Activated naive CD8-positive, alpha-beta T cell treated with anti-CD3 and anti-CD28 coated beads, Interleukin-2, amount 50 U/mL, for 24 hours (primary cell): ENCODE data around the gene MKKS.

Experiments
- ATAC-seq: fragments of 150-1000 bp; cut with Tn5 transposase; one replicate; pipeline ENCODE4 v1.10.0; 2021
- DNase-seq: peaks from one replicate; pipeline ENCODE4 v3.0.0; 2021
- H3K27ac Mint-ChIP-seq: one replicate; pipeline ENCODE4 v1.8.0; 2021; ENCODE audit warnings: mild to moderate bottlenecking, mixed read lengths
- H3K27me3 Mint-ChIP-seq: one replicate; pipeline ENCODE4 v1.8.0; 2021; ENCODE audit warnings: mixed read lengths
- H3K36me3 Mint-ChIP-seq: one replicate; pipeline ENCODE4 v1.8.0; 2021; ENCODE audit warnings: low read depth, mixed read lengths
- H3K4me1 Mint-ChIP-seq: one replicate; pipeline ENCODE4 v1.8.0; 2021; ENCODE audit warnings: mixed read lengths
- H3K4me3 Mint-ChIP-seq: one replicate; pipeline ENCODE4 v1.8.0; 2021; ENCODE audit warnings: mild to moderate bottlenecking, moderate library complexity, mixed read lengths
- H3K9me3 Mint-ChIP-seq: one replicate; pipeline ENCODE4 v1.8.0; 2021; ENCODE audit warnings: mixed read lengths

Gene MKKS

DNA sequence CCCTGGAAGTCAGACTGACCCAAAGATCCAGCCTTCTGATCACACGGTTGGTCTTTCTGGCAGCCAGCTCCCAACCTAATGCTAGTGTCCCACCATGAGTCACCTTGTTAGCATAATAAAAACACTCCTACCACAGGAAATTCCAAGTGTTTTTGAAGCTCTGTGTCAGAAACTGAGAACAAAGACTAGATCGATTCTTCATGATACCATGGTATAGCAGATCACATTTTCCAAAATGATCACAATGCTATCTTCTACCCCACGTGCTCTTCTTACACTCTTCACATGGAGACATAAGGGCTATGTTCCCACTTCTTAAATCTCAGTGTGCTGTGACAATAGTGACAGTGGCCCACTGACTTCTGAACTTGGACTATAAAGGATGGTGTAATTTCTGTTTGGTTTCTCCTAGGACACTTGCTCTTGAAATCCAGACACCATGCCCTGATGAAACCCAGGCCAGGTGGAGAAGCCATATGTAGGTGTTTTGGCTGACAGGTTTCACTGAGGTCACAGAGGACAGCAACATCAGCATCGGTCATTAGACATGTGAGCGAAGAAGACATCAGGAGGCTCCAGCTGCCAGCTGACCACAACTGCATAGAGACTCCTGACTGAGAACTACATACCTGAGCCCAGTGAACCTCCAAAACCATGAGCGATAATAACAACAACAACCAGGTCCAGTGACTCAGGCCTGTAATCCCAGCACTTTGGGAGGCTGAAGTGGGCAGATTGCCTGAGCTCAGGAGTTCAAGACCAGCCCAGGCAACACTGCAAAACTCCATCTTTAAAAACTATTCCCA is 57.5 kb downstream of the MKKS start:
- DNase-seq: no peak
- Mint-ChIP-seq H3K27me3 (peaks cover 9% of the 10 kb centered on the region), H3K4me1 (peaks cover 1% of the 10 kb centered on the region), H3K27ac (no peak overlapping the region), H3K36me3 (peaks cover 3% of the 10 kb centered on the region), H3K4me3 (no peak overlapping the region), H3K9me3 (peaks cover 18% of the 10 kb centered on the region)
- ATAC-seq: no peak

DNA sequence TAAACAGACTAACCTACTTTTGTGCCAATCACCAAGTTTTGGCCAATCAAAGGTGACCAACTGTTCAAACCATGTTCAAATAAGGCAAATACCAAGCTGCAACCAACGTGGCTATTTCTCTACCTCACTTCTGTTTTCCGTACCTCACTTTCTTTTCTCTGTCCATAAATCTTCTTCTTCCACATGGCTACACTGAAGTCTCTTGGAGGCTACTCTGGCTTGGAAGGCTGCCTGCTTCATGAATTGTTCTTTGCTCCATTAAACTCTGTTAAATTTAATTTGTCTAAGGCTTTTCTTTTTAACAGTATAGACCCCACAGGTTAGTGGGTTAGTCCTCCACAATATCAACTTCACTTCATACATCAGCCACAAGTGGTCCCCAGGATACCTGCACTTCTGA is 58.8 kb downstream of the MKKS start:
- H3K36me3 Mint-ChIP-seq: peaks cover 3% of the 10 kb centered on the region
- peaks cover 2% of the 10 kb centered on the region for H3K4me1 Mint-ChIP-seq
- no peak overlapping the region for H3K27ac Mint-ChIP-seq
- peaks cover 18% of the 10 kb centered on the region for H3K9me3 Mint-ChIP-seq
- H3K4me3 Mint-ChIP-seq: no peak overlapping the region
- peaks cover 9% of the 10 kb centered on the region for H3K27me3 Mint-ChIP-seq
- ATAC-seq (no peak), DNase-seq (no peak)

DNA sequence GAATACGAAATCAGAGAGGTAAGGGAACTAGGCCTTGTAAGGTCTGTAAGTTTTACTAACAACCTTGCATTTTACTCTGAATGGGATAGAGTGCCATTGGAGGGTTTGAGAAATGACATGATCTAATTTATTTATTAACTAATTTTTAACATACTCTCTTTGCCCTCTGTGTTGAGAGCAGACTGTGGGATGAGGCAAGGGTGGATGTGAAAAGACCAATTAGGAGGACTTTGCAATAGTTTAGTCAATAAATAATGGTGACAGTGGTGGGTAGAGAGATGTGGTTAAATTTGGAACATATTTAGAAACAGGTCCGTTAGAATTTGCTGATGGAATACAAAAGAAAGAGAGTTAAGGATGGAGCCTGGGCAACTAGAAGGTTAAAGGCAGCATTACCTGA is 60.0 kb downstream of the MKKS start:
- Mint-ChIP-seq H3K27ac (no peak overlapping the region), H3K36me3 (peaks cover 3% of the 10 kb centered on the region), H3K4me3 (no peak overlapping the region), H3K9me3 (peaks cover 18% of the 10 kb centered on the region), H3K27me3 (peaks cover 11% of the 10 kb centered on the region), H3K4me1 (peaks cover 2% of the 10 kb centered on the region)
- no peak for ATAC-seq
- DNase-seq: no peak

DNA sequence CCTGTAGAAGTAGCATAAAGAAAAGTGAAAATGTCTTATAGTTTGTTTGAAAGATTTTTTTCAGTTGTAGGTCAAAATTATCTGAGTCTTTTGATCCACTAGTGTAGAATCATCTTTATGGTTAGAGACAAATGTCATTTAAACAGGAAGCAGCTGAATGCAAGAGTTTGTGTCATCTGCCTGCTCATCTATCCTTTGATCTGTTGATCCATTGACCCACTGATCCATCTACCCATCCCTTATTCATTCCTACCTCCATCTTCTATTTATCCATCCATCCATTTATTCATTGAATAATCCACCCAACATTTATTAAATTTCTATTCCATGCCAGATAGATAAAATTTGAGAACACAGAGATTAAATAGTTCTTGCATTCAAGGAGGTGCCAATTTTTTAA is 62.6 kb downstream of the MKKS start:
- peaks cover 3% of the 10 kb centered on the region for H3K36me3 Mint-ChIP-seq
- DNase-seq (no peak), ATAC-seq (no peak)
- peaks cover 16% of the 10 kb centered on the region for H3K9me3 Mint-ChIP-seq
- H3K4me1 Mint-ChIP-seq: peaks cover 2% of the 10 kb centered on the region
- no peak overlapping the region for H3K27ac Mint-ChIP-seq
- peaks cover 14% of the 10 kb centered on the region for H3K27me3 Mint-ChIP-seq
- no peak overlapping the region for H3K4me3 Mint-ChIP-seq

DNA sequence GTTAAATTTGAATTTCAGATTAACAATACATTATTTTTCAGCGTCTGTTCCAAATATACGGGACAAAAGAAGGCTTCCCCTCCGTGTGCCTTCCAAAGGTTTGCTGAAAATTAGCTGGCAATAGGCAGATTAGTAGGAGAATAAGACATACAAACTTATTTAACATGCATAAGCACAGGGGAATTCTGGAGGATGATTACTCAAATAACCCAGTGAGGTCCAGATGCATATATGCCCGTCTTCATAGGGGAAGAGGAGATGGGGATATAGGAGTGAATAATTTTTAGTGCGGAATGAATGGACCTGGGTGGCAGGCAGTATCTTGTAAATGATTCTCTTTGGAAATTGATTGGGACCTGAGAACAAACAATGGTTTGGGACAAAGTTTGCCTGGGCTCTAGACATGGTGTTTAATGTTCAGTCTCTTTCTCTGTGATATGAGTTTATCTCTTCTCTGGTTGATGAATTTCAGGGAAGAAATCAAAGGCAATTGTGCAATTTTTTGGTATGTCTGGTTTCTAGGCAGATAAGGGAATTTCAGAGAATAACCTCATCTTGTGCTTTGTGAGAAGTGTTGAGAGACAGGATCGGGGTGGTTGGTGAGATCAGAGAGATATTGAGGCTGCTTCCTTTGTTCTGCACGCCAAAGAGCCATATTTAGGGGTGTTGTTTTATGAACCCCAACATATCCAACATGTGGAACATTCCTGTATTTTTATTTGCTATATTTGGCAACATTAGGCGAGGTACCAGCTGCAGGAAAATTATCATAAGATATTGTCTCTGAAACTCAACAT is 63.7 kb downstream of the MKKS start:
- H3K27ac Mint-ChIP-seq: no peak overlapping the region
- ATAC-seq (no peak), DNase-seq (no peak)
- peaks cover 2% of the 10 kb centered on the region for H3K4me1 Mint-ChIP-seq
- H3K27me3 Mint-ChIP-seq: peaks cover 18% of the 10 kb centered on the region
- peaks cover 11% of the 10 kb centered on the region for H3K9me3 Mint-ChIP-seq
- H3K36me3 Mint-ChIP-seq: peaks cover 3% of the 10 kb centered on the region
- H3K4me3 Mint-ChIP-seq: no peak overlapping the region

DNA sequence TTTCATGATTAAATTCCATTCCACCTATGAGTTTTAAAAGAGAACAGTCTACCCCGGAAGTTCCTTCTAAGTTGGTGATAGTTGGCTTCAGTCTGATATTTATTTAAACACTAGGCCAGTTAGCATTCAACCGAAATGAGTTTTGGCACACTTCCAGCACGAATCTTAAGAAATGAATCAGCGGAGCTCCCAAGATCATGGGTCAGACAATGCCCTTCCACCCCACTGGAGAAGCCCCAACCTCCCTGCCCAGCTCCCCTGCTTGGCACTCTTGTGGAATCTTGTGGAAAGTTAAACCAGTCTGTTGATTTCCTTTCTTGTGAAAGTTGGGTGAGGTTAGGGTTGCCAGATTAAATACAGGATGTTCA is 64.3 kb downstream of the MKKS start:
- H3K9me3 Mint-ChIP-seq: peaks cover 11% of the 10 kb centered on the region
- no peak overlapping the region for H3K27ac Mint-ChIP-seq
- peaks cover 16% of the 10 kb centered on the region for H3K27me3 Mint-ChIP-seq
- peaks cover 3% of the 10 kb centered on the region for H3K36me3 Mint-ChIP-seq
- no peak for DNase-seq
- ATAC-seq: no peak
- peaks cover 2% of the 10 kb centered on the region for H3K4me1 Mint-ChIP-seq
- H3K4me3 Mint-ChIP-seq: no peak overlapping the region

DNA sequence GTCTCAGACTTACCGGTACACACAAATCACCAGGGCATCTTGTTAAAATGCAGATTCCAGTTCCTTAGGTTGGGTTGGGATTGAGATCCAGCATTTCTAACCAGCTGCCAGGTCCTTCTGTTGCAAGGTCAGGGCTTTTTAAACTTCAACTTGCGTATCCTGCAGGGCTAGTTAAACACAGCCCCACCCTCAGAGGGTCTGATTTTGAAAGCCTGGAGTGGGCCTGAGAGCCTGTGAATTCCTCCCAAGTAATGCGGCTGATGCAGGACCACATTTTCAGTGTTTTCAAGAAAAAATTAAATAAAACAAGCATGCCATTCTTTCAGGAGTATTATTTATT is 65.3 kb downstream of the MKKS start:
- H3K27me3 Mint-ChIP-seq: peaks cover 16% of the 10 kb centered on the region
- H3K36me3 Mint-ChIP-seq: peaks cover 3% of the 10 kb centered on the region
- DNase-seq: no peak
- peaks cover 2% of the 10 kb centered on the region for H3K4me1 Mint-ChIP-seq
- no peak for ATAC-seq
- peaks cover 6% of the 10 kb centered on the region for H3K9me3 Mint-ChIP-seq
- H3K27ac Mint-ChIP-seq: no peak overlapping the region
- H3K4me3 Mint-ChIP-seq: no peak overlapping the region

DNA sequence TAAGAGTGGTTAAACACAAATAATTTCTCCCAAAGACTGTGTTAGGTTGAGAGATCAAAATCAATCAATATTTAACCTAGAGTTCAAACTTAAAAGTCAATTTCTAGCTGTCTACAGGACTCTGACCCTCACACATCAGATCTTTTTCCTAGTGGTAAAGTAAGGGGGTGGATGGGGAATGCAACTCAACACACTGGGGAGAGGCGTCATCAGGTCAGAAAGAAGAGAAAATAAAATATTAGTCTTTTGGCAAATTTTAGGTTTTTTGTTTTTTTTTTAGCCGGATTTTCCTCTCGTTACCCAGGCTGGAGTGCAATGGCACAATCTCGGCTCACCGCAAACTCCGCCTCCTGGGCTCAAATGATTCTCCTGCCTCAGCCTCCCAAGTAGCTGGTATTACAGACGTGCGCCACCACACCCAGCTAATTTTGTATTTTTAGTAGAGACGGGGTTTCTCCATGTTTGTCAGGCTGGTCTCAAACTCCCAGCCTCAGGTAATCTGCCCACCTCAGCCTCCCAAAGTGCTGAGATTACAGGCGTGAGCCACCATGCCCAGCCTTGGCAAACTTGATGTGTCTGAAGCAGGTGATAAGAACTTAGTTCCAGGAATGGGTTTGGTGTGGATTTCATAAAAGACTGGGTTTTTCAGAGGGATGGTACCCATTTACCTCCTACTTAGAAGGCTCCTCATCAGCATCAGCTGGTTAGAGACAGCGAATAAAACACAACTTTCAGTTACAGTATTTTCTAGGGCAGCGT is 65.9 kb downstream of the MKKS start:
- Mint-ChIP-seq H3K4me3 (no peak overlapping the region), H3K27ac (no peak overlapping the region), H3K27me3 (peaks cover 19% of the 10 kb centered on the region), H3K9me3 (peaks cover 1% of the 10 kb centered on the region), H3K4me1 (peaks cover 2% of the 10 kb centered on the region), H3K36me3 (no peaks in the 10 kb centered on the region)
- DNase-seq (no peak), ATAC-seq (no peak)

DNA sequence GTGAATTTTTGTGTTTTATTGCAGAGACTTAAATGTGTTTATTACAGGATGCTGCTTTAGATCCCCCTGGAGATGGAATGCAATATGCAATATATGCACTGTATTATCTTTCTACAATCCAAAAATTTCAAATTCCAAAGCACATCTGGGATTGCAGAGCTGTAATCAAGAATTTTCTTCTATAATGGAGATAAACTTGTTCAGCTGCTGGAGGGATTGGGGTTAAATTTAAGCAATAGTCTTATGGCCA is 66.4 kb downstream of the MKKS start:
- H3K36me3 Mint-ChIP-seq: no peaks in the 10 kb centered on the region
- peaks cover 21% of the 10 kb centered on the region for H3K27me3 Mint-ChIP-seq
- no peak overlapping the region for H3K4me3 Mint-ChIP-seq
- no peak for DNase-seq
- H3K9me3 Mint-ChIP-seq: no peaks in the 10 kb centered on the region
- H3K4me1 Mint-ChIP-seq: peaks cover 2% of the 10 kb centered on the region
- no peak overlapping the region for H3K27ac Mint-ChIP-seq
- ATAC-seq: no peak

DNA sequence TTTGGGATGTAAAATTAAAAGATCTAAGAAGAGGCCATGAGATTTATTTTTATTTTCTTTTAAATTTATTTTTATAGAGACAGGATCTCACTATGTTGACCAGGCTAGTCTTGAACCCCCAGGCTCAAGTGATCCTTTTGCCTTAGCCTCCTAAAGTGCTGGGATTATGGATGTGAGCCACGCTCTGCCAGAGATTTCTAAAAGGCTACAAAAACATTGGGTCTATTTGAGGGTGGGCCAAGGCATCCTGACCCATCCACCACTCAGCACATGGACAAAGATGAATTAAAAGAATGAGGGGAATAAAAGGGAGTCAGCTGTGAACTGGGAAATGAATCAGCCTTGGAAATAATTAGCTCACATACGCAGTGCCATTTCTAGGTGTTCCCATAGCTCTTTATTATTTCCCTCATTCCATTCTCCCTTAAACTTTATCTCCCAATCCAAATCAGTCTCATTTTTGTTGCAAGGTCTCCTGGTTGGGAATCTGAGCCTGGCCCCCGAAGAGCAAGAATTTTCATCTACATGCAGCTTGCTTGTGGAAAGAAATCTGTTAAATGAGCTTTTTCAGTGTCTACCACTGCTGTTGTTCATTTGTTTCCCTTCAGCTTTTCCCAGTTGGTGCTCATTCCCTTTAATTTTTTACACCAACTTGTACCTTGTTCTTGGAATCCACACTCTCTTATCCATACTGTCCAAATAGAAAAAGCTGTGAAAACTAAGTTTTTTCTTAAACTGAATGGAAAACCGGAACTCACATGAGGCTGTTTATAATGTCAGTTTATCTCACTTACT is 66.9 kb downstream of the MKKS start:
- ATAC-seq: no peak

DNA sequence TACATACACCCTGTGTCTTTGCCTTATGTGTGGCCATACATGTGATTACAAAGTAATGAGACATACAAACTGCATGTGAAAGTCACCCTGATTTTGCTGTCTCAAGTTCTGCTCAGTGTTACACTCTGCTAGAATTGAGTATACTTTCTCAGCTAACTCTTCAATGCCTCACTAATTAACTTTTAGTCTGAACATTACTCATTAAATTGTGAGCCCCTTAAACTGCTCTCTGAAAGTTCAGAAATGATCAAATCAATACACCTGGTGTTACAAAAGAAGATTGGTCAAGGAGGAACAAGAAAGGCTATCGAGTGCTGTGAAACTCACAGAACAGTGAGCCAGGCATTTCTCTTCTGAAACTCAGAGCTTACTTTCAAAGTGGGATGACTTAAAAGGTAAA is 71.3 kb downstream of the MKKS start:
- Mint-ChIP-seq H3K4me1 (no peaks in the 10 kb centered on the region), H3K9me3 (no peaks in the 10 kb centered on the region), H3K27ac (no peak overlapping the region), H3K4me3 (no peak overlapping the region), H3K36me3 (no peaks in the 10 kb centered on the region), H3K27me3 (peaks cover 17% of the 10 kb centered on the region)
- ATAC-seq (no peak), DNase-seq (no peak)

More for the DNA sequence above, 66.9 kb downstream of the MKKS start:
- Mint-ChIP-seq H3K27me3 (peaks cover 21% of the 10 kb centered on the region), H3K27ac (no peak overlapping the region), H3K36me3 (no peaks in the 10 kb centered on the region), H3K4me1 (peaks cover 2% of the 10 kb centered on the region), H3K4me3 (no peak overlapping the region), H3K9me3 (no peaks in the 10 kb centered on the region)
- no peak for DNase-seq

DNA sequence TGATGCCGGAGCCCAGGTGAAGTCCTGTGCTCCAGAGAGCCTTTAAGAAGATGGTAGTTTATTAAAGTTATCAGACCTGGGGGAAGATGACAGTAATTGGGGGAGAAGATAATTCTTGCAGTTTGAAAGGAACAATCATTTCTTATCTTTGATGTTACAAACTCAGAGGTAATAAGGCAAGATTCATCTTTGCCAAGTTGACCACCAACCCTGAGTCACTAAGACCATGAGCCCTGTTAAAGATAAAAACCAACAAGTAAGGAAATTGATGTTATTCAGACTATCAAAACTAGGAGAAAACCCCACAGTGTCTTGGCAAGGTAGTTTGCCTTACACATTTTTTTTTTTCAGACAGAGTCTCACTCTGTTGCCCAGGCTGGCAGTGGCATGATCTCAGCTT is 73.1 kb downstream of the MKKS start:
- H3K27ac Mint-ChIP-seq: no peak overlapping the region
- DNase-seq (no peak), ATAC-seq (no peak)
- no peaks in the 10 kb centered on the region for H3K4me1 Mint-ChIP-seq
- H3K27me3 Mint-ChIP-seq: peaks cover 12% of the 10 kb centered on the region
- H3K4me3 Mint-ChIP-seq: no peak overlapping the region
- H3K9me3 Mint-ChIP-seq: no peaks in the 10 kb centered on the region
- H3K36me3 Mint-ChIP-seq: peaks cover 2% of the 10 kb centered on the region

DNA sequence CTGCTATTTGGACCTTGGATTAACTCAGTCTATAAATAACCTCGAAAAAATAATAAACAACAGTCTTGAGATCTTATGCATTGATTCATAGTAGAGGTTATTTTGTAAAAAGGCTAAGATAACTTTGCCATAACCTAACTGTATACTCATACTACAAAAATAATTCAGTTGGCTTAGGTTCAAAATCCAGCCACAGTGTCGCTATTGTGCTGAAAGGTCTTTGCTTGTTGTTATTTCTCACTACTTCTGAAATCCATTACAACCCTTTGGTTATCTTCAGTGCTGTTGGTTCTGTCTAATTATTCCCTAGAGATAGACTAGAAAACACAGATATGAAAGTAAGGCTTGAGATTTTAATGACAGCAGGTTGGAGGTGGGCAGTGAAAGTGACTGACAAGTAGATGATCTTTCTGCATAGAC is 74.4 kb downstream of the MKKS start:
- Mint-ChIP-seq H3K27me3 (peaks cover 8% of the 10 kb centered on the region), H3K4me1 (no peaks in the 10 kb centered on the region), H3K9me3 (no peaks in the 10 kb centered on the region), H3K4me3 (no peak overlapping the region), H3K36me3 (peaks cover 2% of the 10 kb centered on the region), H3K27ac (no peak overlapping the region)
- ATAC-seq (no peak), DNase-seq (no peak)

DNA sequence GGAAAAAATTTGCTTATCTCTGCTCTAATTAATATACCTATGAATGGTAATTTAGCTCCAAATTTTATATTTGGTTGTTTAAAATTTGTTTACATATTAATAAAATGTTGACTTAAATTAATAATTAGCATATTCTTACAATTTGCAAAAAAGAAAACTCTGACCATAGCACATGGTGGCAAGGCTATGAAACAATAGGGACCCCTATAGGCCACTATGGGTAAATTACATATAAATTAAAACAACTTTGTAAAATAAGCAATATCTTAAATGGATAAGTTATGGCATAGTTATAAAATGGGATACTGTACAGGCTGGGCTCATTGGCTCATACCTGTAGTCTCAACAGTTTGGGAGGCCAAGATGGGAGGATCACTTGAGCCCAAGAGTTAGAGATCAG is 76.0 kb downstream of the MKKS start:
- peaks cover 5% of the 10 kb centered on the region for H3K27me3 Mint-ChIP-seq
- no peak overlapping the region for H3K4me3 Mint-ChIP-seq
- H3K9me3 Mint-ChIP-seq: no peaks in the 10 kb centered on the region
- no peak overlapping the region for H3K27ac Mint-ChIP-seq
- peaks cover 2% of the 10 kb centered on the region for H3K4me1 Mint-ChIP-seq
- peaks cover 2% of the 10 kb centered on the region for H3K36me3 Mint-ChIP-seq
- DNase-seq: no peak
- no peak for ATAC-seq
